HepG2 (cell line): Measurements from ENCODE around the gene C1orf115. TPM values are rescaled to one million over a fixed set of nuclear protein-coding genes. Genes with fewer than 3 reads are reported as not detected.

Experiments
- ARNT ChIP-seq: fragments of 450-650 bp; IDR thresholded peaks from 2 replicates; pipeline ENCODE4 v1.6.1; 2017
- ESRRA ChIP-seq: sonication (generic); formaldehyde crosslinking; IDR thresholded peaks from 2 replicates; pipeline ENCODE4 v1.5.1; 2020; ENCODE audit warnings: mild to moderate bottlenecking, low read depth, missing genetic modification reagents
- EZH2 ChIP-seq: conservative IDR thresholded peaks from 2 replicates; pipeline ENCODE4 v1.6.1; 2012; ENCODE audit warnings: mild to moderate bottlenecking, low read depth, low read length, moderate library complexity
- FIP1L1 ChIP-seq: fragments of 200-400 bp; formaldehyde crosslinking; IDR thresholded peaks from 2 replicates; pipeline ENCODE4 v1.6.1; 2018; ENCODE audit warnings: low read depth, mild to moderate bottlenecking, low read length, moderate library complexity, borderline replicate concordance; ENCODE audit not compliant: insufficient read depth
- IKZF4 ChIP-seq: sonication (generic); formaldehyde crosslinking; IDR thresholded peaks from 2 replicates; pipeline ENCODE4 v1.5.1; 2020; ENCODE audit warnings: borderline replicate concordance, mild to moderate bottlenecking, low read depth, missing genetic modification reagents; ENCODE audit errors: not compliant biosample characterization
- KLF13 ChIP-seq: sonication (generic); formaldehyde crosslinking; IDR thresholded peaks from 2 replicates; pipeline ENCODE4 v1.4.0; 2020; ENCODE audit warnings: mild to moderate bottlenecking, missing genetic modification reagents
- NKX3-1 ChIP-seq: sonication (generic); formaldehyde crosslinking; IDR thresholded peaks from 2 replicates; pipeline ENCODE4 v1.5.0; 2020; ENCODE audit warnings: missing genetic modification reagents
- SMAD9 ChIP-seq: sonication (generic); formaldehyde crosslinking; IDR thresholded peaks from 2 replicates; pipeline ENCODE4 v1.5.1; 2020; ENCODE audit warnings: mild to moderate bottlenecking, missing genetic modification reagents
- ZC3H4 ChIP-seq: sonication (generic); formaldehyde crosslinking; IDR thresholded peaks from 2 replicates; pipeline ENCODE4 v1.4.0; 2020; ENCODE audit warnings: missing genetic modification reagents, borderline replicate concordance
- ZFAT ChIP-seq: sonication (generic); formaldehyde crosslinking; conservative IDR thresholded peaks from 2 replicates; pipeline ENCODE4 v1.8.1; 2023; ENCODE audit warnings: missing genetic modification reagents, inconsistent platforms
- ZNF335 ChIP-seq: sonication (generic); formaldehyde crosslinking; IDR thresholded peaks from 2 replicates; pipeline ENCODE4 v1.4.0; 2020; ENCODE audit warnings: missing genetic modification reagents
- ZNF350 ChIP-seq: sonication (generic); formaldehyde crosslinking; IDR thresholded peaks from 2 replicates; pipeline ENCODE4 v1.4.0; 2020; ENCODE audit warnings: mild to moderate bottlenecking, low read depth, missing genetic modification reagents, borderline replicate concordance
- ZNF644 ChIP-seq: IDR thresholded peaks from 2 replicates; pipeline ENCODE4 v1.6.1; 2016; ENCODE audit warnings: low read depth
- ZNF816 ChIP-seq: sonication (generic); formaldehyde crosslinking; IDR thresholded peaks from 2 replicates; pipeline ENCODE4 v1.8.0; 2022; ENCODE audit warnings: missing genetic modification reagents, mild to moderate bottlenecking, borderline replicate concordance
- ZSCAN31 ChIP-seq: sonication (generic); formaldehyde crosslinking; IDR thresholded peaks from 2 replicates; pipeline ENCODE4 v1.5.0; 2020; ENCODE audit warnings: low read depth, mild to moderate bottlenecking, missing genetic modification reagents
- polyA plus RNA-seq, 8 experiments: library from polyadenylated mRNA; depleted of rRNA in 3 of 8; stranded (reverse) in 7 of 8; unstranded in 1 of 8; fragments of >200 nt; fragmentation: Illumina TruSeq in 4 of 8; extraction: Trizol in 4 of 8; gene quantifications; 2 replicates each; pipeline versions ENCODE4 v1.2.1 to v1.2.3, GENCODE V29; 2011 to 2016; ENCODE audit warnings: low read depth in 4 of 8, missing spikeins in 1 of 8, mixed read lengths in 1 of 8; ENCODE audit not compliant: insufficient read depth in 1 of 8
- total RNA-seq, 5 experiments: library from RNA; depleted of rRNA; stranded (reverse); fragments of >200 nt; fragmentation: Illumina TruSeq; extraction: Trizol; gene quantifications; 2 replicates each; pipeline ENCODE4 v1.2.3, GENCODE V29; 2016; ENCODE audit warnings: low read depth in 1 of 5
- TF ChIP-seq, protein P1 (sequence below): sonication (generic); formaldehyde crosslinking; IDR thresholded peaks from 2 replicates; pipeline ENCODE4 v1.9.0; 2021; ENCODE audit warnings: missing genetic modification reagents, mild to moderate bottlenecking, borderline replicate concordance
- TF ChIP-seq, protein P2 (sequence below): sonication (generic); formaldehyde crosslinking; IDR thresholded peaks from 2 replicates; pipeline ENCODE4 v1.4.0; 2020; ENCODE audit warnings: missing genetic modification reagents
- TF ChIP-seq, protein P3 (sequence below): sonication (generic); formaldehyde crosslinking; IDR thresholded peaks from 2 replicates; pipeline ENCODE4 v1.4.0; 2020; ENCODE audit warnings: mild to moderate bottlenecking, missing genetic modification reagents
- TF ChIP-seq, protein P4 (sequence below): sonication (generic); formaldehyde crosslinking; IDR thresholded peaks from 2 replicates; pipeline ENCODE4 v1.4.0; 2020; ENCODE audit warnings: mild to moderate bottlenecking, missing genetic modification reagents

The C1orf115 gene
- total and polyA plus RNA-seq, 2 of the 13 experiments (the other 11 are each of a cell fraction or from before 2014, with no cell fraction given) = 25.2 to 85.9 TPM

DNA sequence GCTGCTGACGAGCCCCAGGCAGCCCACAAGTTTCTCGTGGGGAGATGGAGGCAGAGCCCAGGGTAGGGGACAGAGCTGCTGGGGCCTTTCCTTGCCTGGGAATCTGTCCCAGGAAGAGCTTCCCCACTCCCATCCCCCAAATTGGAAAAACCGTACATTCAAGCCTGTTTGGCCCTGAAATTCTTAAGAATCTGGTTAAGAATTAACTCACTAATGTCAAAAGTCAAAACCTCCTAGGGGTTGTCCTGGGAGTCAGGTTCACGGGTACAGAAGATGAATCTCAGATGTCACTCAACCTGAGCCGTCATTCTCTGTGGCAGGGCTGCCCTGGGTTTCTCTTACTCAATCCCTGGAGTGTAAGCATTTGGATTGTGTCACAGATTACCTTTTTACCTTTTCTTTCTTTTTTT, 8.4 kb downstream of the C1orf115 start (continued):
- no peak for TF ChIP-seq ZNF350 (CRISPR knock-in tag)
- TF ChIP-seq ZNF335 (CRISPR knock-in tag) = no peak
- no peak for TF ChIP-seq ESRRA
- no peak for TF ChIP-seq EZH2
- no peak for TF ChIP-seq ZNF644 (CRISPR knock-in tag)
- no peak for TF ChIP-seq SMAD9 (CRISPR knock-in tag)
- TF ChIP-seq ZNF816 (CRISPR knock-in tag) = no peak; the same call in 1 of the 2 replicates
- TF ChIP-seq FIP1L1 = no peak
- TF ChIP-seq, protein P1, sequence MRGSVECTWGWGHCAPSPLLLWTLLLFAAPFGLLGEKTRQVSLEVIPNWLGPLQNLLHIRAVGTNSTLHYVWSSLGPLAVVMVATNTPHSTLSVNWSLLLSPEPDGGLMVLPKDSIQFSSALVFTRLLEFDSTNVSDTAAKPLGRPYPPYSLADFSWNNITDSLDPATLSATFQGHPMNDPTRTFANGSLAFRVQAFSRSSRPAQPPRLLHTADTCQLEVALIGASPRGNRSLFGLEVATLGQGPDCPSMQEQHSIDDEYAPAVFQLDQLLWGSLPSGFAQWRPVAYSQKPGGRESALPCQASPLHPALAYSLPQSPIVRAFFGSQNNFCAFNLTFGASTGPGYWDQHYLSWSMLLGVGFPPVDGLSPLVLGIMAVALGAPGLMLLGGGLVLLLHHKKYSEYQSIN (CRISPR knock-in tag) = no peak
- no peak for TF ChIP-seq KLF13
- TF ChIP-seq, protein P2, sequence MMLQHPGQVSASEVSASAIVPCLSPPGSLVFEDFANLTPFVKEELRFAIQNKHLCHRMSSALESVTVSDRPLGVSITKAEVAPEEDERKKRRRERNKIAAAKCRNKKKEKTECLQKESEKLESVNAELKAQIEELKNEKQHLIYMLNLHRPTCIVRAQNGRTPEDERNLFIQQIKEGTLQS (CRISPR knock-in tag) = no peak
- no peak for TF ChIP-seq ZC3H4
- TF ChIP-seq ZFAT = no peak
- no peak for TF ChIP-seq ZSCAN31
- no peak for TF ChIP-seq NKX3-1 (CRISPR knock-in tag)
- TF ChIP-seq, protein P3, sequence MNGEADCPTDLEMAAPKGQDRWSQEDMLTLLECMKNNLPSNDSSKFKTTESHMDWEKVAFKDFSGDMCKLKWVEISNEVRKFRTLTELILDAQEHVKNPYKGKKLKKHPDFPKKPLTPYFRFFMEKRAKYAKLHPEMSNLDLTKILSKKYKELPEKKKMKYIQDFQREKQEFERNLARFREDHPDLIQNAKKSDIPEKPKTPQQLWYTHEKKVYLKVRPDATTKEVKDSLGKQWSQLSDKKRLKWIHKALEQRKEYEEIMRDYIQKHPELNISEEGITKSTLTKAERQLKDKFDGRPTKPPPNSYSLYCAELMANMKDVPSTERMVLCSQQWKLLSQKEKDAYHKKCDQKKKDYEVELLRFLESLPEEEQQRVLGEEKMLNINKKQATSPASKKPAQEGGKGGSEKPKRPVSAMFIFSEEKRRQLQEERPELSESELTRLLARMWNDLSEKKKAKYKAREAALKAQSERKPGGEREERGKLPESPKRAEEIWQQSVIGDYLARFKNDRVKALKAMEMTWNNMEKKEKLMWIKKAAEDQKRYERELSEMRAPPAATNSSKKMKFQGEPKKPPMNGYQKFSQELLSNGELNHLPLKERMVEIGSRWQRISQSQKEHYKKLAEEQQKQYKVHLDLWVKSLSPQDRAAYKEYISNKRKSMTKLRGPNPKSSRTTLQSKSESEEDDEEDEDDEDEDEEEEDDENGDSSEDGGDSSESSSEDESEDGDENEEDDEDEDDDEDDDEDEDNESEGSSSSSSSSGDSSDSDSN (CRISPR knock-in tag) = no peak
- TF ChIP-seq ARNT = no peak
- TF ChIP-seq, protein P4, sequence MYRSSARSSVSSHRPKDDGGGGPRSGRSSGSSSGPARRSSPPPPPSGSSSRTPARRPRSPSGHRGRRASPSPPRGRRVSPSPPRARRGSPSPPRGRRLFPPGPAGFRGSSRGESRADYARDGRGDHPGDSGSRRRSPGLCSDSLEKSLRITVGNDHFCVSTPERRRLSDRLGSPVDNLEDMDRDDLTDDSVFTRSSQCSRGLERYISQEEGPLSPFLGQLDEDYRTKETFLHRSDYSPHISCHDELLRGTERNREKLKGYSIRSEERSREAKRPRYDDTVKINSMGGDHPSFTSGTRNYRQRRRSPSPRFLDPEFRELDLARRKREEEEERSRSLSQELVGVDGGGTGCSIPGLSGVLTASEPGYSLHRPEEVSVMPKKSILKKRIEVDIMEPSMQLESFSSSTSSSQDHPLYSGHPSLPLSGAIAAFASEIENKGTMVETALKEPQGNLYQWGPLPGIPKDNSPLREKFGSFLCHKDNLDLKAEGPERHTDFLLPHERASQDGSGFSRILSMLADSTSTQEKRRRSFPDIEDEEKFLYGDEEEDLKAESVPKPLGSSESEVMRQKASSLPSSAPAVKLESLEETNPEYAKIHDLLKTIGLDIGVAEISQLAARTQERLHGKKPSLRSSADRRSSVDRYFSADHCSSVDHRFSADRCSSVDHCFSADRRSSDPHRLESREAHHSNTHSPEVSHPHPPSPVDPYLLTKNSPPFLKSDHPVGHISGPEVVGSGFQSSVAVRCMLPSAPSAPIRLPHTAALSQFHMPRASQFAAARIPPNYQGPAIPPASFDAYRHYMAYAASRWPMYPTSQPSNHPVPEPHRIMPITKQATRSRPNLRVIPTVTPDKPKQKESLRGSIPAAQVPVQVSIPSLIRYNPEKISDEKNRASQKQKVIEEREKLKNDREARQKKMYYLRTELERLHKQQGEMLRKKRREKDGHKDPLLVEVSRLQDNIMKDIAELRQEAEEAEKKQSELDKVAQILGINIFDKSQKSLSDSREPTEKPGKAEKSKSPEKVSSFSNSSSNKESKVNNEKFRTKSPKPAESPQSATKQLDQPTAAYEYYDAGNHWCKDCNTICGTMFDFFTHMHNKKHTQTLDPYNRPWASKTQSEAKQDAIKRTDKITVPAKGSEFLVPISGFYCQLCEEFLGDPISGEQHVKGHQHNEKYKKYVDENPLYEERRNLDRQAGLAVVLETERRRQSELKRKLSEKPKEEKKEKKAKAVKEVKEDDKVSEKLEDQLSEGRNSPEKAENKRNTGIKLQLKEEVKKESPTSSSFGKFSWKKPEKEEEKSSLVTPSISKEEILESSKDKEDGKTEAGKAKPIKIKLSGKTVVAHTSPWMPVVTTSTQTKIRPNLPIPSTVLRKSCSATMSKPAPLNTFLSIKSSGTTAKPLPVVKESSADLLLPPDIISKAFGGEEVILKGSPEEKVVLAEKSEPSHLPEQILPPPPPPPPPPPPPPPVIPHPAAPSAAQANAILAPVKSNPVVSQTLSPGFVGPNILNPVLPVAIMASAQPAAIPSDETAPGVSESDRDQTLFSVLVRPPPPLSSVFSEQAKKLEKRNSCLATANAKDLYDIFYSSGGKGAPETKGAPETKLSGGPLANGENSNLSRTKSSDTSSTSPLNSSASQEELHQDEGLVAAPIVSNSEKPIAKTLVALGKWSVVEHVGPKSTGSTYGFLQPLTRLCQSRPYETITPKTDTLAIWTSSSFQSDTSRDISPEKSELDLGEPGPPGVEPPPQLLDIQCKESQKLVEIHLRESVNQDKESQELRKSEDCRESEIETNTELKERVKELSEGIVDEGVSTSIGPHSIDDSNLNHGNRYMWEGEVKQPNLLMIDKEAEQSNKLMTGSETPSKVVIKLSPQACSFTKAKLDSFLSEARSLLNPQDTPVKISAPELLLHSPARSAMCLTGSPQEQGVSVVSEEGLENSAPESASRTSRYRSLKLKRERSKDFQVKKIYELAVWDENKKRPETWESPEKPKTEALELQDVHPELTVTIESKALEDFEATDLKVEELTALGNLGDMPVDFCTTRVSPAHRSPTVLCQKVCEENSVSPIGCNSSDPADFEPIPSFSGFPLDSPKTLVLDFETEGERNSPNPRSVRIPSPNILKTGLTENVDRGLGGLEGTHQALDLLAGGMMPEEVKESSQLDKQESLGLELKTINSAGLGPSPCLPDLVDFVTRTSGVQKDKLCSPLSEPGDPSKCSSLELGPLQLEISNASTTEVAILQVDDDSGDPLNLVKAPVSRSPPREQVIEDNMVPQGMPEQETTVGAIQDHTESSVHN = no peak
- TF ChIP-seq IKZF4 (CRISPR knock-in tag) = no peak
